Measurements from ENCODE around the gene SFTPD. TPM values are rescaled to one million over a fixed set of nuclear protein-coding genes. Genes with fewer than 3 reads are reported as not detected.

SFTPD gene
- total and polyA plus RNA-seq, 10 of the 15 experiments (the other 5 are each of a cell fraction or from before 2014, with no cell fraction given) = 0.31 TPM; not detected in 9

DNA sequence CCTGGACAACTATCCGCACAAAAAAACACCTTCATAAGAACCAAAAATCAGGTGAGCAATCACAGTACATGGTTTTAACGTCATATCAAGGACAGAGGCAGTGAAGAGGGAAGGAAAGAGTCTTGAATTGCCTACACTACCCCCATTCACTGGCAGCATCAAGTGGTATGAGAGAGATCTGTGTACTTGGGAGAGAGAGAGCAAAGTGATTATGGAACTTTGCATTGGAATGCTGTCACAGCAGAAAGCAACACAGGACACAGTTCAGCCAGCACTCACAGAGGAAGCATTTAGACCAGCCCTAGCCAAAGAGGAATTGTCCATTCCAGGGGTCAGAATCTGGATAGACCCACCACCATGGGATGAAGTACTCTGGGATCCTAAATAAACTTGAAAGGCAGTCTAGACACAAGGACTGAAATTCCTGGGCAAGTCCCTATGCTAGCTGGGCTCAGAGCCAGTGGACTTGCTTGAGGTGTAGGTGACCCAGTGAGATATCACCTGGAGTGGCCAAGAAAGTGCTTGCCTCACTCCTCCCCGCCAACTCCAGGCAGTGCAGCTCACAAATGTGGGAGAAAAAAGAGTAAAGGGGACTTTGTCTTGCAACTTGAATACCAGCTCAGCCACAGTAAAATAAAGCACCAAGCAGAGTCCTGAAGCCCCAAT, 30.5 kb upstream of the SFTPD start:
- ChIA-PET POLR2A (no interaction called here), SMC1A (ENCODE audit: uncharacterized antibody, unreplicated experiment) (no interaction called here), CTCF (no interaction called here), RAD21 (ENCODE audit: unreplicated experiment) (no interaction called here)
- no TSS peak for BruUV-seq (replicated peaks)
- in situ Hi-C loops (cut with MboI) = no loop called here
- H3K27ac ChIP-seq (ENCODE audit: control insufficient read depth, insufficient read depth) = no peak overlapping the region
- TF ChIP-seq, protein P1, sequence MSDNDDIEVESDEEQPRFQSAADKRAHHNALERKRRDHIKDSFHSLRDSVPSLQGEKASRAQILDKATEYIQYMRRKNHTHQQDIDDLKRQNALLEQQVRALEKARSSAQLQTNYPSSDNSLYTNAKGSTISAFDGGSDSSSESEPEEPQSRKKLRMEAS (IDR thresholded peaks at IDR 0.05; ENCODE audit: low read depth, low read length) = no peak
- no peak for TF ChIP-seq CREB1 (IDR thresholded peaks at IDR 0.05; ENCODE audit: low read depth)
- TF ChIP-seq YY1 (IDR thresholded peaks at IDR 0.05; ENCODE audit: low read depth, low read length) = no peak
- no peak for TF ChIP-seq SMAD1 (IDR thresholded peaks at IDR 0.05; ENCODE audit: low read depth, partially characterized antibody)
- TF ChIP-seq, protein P2, sequence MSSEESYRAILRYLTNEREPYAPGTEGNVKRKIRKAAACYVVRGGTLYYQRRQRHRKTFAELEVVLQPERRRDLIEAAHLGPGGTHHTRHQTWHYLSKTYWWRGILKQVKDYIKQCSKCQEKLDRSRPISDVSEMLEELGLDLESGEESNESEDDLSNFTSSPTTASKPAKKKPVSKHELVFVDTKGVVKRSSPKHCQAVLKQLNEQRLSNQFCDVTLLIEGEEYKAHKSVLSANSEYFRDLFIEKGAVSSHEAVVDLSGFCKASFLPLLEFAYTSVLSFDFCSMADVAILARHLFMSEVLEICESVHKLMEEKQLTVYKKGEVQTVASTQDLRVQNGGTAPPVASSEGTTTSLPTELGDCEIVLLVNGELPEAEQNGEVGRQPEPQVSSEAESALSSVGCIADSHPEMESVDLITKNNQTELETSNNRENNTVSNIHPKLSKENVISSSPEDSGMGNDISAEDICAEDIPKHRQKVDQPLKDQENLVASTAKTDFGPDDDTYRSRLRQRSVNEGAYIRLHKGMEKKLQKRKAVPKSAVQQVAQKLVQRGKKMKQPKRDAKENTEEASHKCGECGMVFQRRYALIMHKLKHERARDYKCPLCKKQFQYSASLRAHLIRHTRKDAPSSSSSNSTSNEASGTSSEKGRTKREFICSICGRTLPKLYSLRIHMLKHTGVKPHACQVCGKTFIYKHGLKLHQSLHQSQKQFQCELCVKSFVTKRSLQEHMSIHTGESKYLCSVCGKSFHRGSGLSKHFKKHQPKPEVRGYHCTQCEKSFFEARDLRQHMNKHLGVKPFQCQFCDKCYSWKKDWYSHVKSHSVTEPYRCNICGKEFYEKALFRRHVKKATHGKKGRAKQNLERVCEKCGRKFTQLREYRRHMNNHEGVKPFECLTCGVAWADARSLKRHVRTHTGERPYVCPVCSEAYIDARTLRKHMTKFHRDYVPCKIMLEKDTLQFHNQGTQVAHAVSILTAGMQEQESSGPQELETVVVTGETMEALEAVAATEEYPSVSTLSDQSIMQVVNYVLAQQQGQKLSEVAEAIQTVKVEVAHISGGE (CRISPR knock-in tag; IDR thresholded peaks at IDR 0.05) = no peak
- no peak for TF ChIP-seq ZZZ3 (IDR thresholded peaks at IDR 0.05; ENCODE audit: control insufficient read depth, insufficient read length, low read depth)
- TF ChIP-seq POU2F2 (IDR thresholded peaks at IDR 0.05; ENCODE audit: borderline replicate concordance, low read depth, low read length) = no peak
- TF ChIP-seq KAT2A (conservative IDR thresholded peaks at IDR 0.05; ENCODE audit: control insufficient read depth, low read depth, low read length) = no peak
- no peak for TF ChIP-seq SRF (IDR thresholded peaks at IDR 0.05; ENCODE audit: low read depth in 2 of 2, low read length in 2 of 2)
- TF ChIP-seq HDAC6 (IDR thresholded peaks at IDR 0.05; ENCODE audit: unreplicated experiment) = no peak
- TF ChIP-seq MEF2A (IDR thresholded peaks at IDR 0.05; ENCODE audit: insufficient read depth, low read depth, low read length) = no peak
- TF ChIP-seq EZH2 (IDR thresholded peaks at IDR 0.05; ENCODE audit: borderline replicate concordance, control insufficient read depth, low read depth, low read length) = no peak
- no peak for TF ChIP-seq ESRRA (IDR thresholded peaks at IDR 0.05; ENCODE audit: low read length)
- no peak for TF ChIP-seq CBX5 (IDR thresholded peaks at IDR 0.05; ENCODE audit: low read depth)
- no peak for TF ChIP-seq IRF4 (IDR thresholded peaks at IDR 0.05; ENCODE audit: low read depth, low read length)
- TF ChIP-seq DPF2 (IDR thresholded peaks at IDR 0.05) = no peak
- TF ChIP-seq, protein P3, sequence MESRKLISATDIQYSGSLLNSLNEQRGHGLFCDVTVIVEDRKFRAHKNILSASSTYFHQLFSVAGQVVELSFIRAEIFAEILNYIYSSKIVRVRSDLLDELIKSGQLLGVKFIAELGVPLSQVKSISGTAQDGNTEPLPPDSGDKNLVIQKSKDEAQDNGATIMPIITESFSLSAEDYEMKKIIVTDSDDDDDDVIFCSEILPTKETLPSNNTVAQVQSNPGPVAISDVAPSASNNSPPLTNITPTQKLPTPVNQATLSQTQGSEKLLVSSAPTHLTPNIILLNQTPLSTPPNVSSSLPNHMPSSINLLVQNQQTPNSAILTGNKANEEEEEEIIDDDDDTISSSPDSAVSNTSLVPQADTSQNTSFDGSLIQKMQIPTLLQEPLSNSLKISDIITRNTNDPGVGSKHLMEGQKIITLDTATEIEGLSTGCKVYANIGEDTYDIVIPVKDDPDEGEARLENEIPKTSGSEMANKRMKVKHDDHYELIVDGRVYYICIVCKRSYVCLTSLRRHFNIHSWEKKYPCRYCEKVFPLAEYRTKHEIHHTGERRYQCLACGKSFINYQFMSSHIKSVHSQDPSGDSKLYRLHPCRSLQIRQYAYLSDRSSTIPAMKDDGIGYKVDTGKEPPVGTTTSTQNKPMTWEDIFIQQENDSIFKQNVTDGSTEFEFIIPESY (IDR thresholded peaks at IDR 0.05) = no peak
- TF ChIP-seq STAT3 (IDR thresholded peaks at IDR 0.05; ENCODE audit: low read depth, low read length) = no peak
- intact Hi-C loops (cut with micrococcal nuclease; ENCODE audit: unreplicated experiment) = no loop called here
- no peaks in the 10 kb centered on the region for H3K79me2 ChIP-seq (ENCODE audit: control insufficient read depth, insufficient read depth, low read length)
- H3K4me3 ChIP-seq = no peak overlapping the region
- no peak for FAIRE-seq
- DNase-seq (ENCODE audit: low read depth, low spot score) = no peak
- no peak overlapping the region for H3K9ac ChIP-seq (ENCODE audit: control insufficient read depth, insufficient read depth, low read length)
- no peaks in the 10 kb centered on the region; the same call in 2 of the 3 replicates for H3K9me3 ChIP-seq (replicated peaks; ENCODE audit: control insufficient read depth, insufficient read depth, low read length)
- no peak for ATAC-seq
- H3K27me3 ChIP-seq (replicated peaks in 1 of 2; ENCODE audit: control insufficient read depth in 2 of 2, insufficient read depth in 2 of 2, low read length in 1 of 2) = peaks cover 4 to 5% of the 10 kb centered on the region in 2 experiments
- no peak overlapping the region for H3K4me2 ChIP-seq (ENCODE audit: control insufficient read depth, insufficient read depth)
- H4K20me1 ChIP-seq (ENCODE audit: control insufficient read depth, insufficient read depth) = no peaks in the 10 kb centered on the region
- no peaks in the 10 kb centered on the region for H3K4me1 ChIP-seq (ENCODE audit: control insufficient read depth, insufficient read depth, low read length)
- WGBS (ENCODE audit: insufficient coverage, insufficient replicate concordance, low lambda C conversion rate, missing lambda C conversion rate) = 19% methylated on average over 3 of the region's 3 CpGs
- no peak overlapping the region for H2AFZ ChIP-seq (ENCODE audit: control insufficient read depth, low read depth, low read length)
- H3K36me3 ChIP-seq (ENCODE audit: control insufficient read depth in 2 of 2, insufficient read depth in 2 of 2, low read length in 1 of 2) = no peaks in the 10 kb centered on the region
